SK-N-SH treated with all-trans-retinoic acid at 6 μM for 48 hours (cell line): ENCODE measurements around the gene NR5A2.

ENCODE experiments used
- ATAC-seq: fragments of 200-7000 bp; cut with Tn5 transposase; 3 replicates; pipeline ENCODE4 v1.9.1; 2020; ENCODE audit warnings: mild to moderate bottlenecking, moderate library complexity
- ARNTL ChIP-seq: fragments of 450-650 bp; formaldehyde crosslinking; IDR thresholded peaks from 2 replicates; pipeline ENCODE4 v1.5.0; 2020; ENCODE audit warnings: low read depth, mild to moderate bottlenecking, moderate library complexity, borderline replicate concordance
- CSDC2 ChIP-seq: fragments of 250-450 bp; sonication (Bioruptor Pico); IDR thresholded peaks from 2 replicates; pipeline ENCODE4 v1.5.0; 2020; ENCODE audit warnings: mild to moderate bottlenecking, moderate library complexity
- GLIS3 ChIP-seq: fragments of 250-450 bp; sonication (Bioruptor Pico); IDR thresholded peaks from 2 replicates; pipeline ENCODE4 v1.5.0; 2020; ENCODE audit warnings: mild to moderate bottlenecking, moderate library complexity
- ISL1 ChIP-seq: fragments of 250-450 bp; sonication (Bioruptor Pico); IDR thresholded peaks from 2 replicates; pipeline ENCODE4 v2.1.2; 2022; ENCODE audit warnings: mild to moderate bottlenecking, moderate library complexity
- OSR1 ChIP-seq: fragments of 250-450 bp; sonication (Bioruptor Pico); IDR thresholded peaks from 2 replicates; pipeline ENCODE4 v1.8.0; 2022; ENCODE audit warnings: moderate library complexity, mild to moderate bottlenecking, inconsistent platforms
- PPARA ChIP-seq: fragments of 250-450 bp; sonication (Bioruptor Pico); IDR thresholded peaks from 2 replicates; pipeline ENCODE4 v1.5.0; 2020; ENCODE audit warnings: mild to moderate bottlenecking, borderline replicate concordance
- RARB ChIP-seq: fragments of 250-450 bp; sonication (Bioruptor Pico); IDR thresholded peaks from 2 replicates; pipeline ENCODE4 v1.8.0; 2021; ENCODE audit warnings: mild to moderate bottlenecking, moderate library complexity
- SNAI2 ChIP-seq: fragments of 250-450 bp; sonication (Bioruptor Pico); IDR thresholded peaks from 2 replicates; pipeline ENCODE4 v1.5.0; 2020; ENCODE audit warnings: mild to moderate bottlenecking, moderate library complexity
- TCF4 ChIP-seq: fragments of 250-450 bp; sonication (Bioruptor Pico); IDR thresholded peaks from 2 replicates; pipeline ENCODE4 v1.8.0; 2021; ENCODE audit warnings: mild to moderate bottlenecking, moderate library complexity, borderline replicate concordance
- TOX ChIP-seq: fragments of 250-450 bp; sonication (Bioruptor Pico); IDR thresholded peaks from 2 replicates; pipeline ENCODE4 v1.8.0; 2021; ENCODE audit warnings: mild to moderate bottlenecking, moderate library complexity, borderline replicate concordance
- ZC3H10 ChIP-seq: fragments of 250-450 bp; sonication (Bioruptor Pico); IDR thresholded peaks from 2 replicates; pipeline ENCODE4 v1.5.1; 2021; ENCODE audit warnings: mild to moderate bottlenecking, moderate library complexity
- ZFP3 ChIP-seq: fragments of 250-450 bp; sonication (Bioruptor Pico); IDR thresholded peaks from 2 replicates; pipeline ENCODE4 v1.5.0; 2020; ENCODE audit warnings: mild to moderate bottlenecking, moderate library complexity
- ZFP30 ChIP-seq: fragments of 450-650 bp; formaldehyde crosslinking; IDR thresholded peaks from 2 replicates; pipeline ENCODE4 v1.5.0; 2022; ENCODE audit warnings: mild to moderate bottlenecking, moderate library complexity
- ZNF565 ChIP-seq: fragments of 450-650 bp; formaldehyde crosslinking; conservative IDR thresholded peaks from 2 replicates; pipeline ENCODE4 v1.5.0; 2020; ENCODE audit warnings: low read depth, mild to moderate bottlenecking, moderate library complexity
- ZNF70 ChIP-seq: fragments of 450-650 bp; formaldehyde crosslinking; IDR thresholded peaks from 2 replicates; pipeline ENCODE4 v1.5.0; 2020; ENCODE audit warnings: mild to moderate bottlenecking, moderate library complexity
- ZNF8 ChIP-seq: fragments of 450-650 bp; formaldehyde crosslinking; IDR thresholded peaks from 2 replicates; pipeline ENCODE4 v1.5.0; 2020; ENCODE audit warnings: mild to moderate bottlenecking, moderate library complexity
- TF ChIP-seq, protein P1 (sequence below): fragments of 250-450 bp; sonication (Bioruptor Pico); IDR thresholded peaks from 2 replicates; pipeline ENCODE4 v1.5.1; 2020; ENCODE audit warnings: low read depth, mild to moderate bottlenecking, moderate library complexity
- TF ChIP-seq, protein P2 (sequence below): fragments of 250-450 bp; sonication (Bioruptor Pico); IDR thresholded peaks from 2 replicates; pipeline ENCODE4 v1.5.0; 2020; ENCODE audit warnings: mild to moderate bottlenecking, moderate library complexity
- TF ChIP-seq, protein P3 (sequence below): fragments of 250-450 bp; sonication (Bioruptor Pico); IDR thresholded peaks from 2 replicates; pipeline ENCODE4 v1.8.0; 2020; ENCODE audit warnings: mild to moderate bottlenecking, moderate library complexity, borderline replicate concordance

Gene NR5A2

DNA sequence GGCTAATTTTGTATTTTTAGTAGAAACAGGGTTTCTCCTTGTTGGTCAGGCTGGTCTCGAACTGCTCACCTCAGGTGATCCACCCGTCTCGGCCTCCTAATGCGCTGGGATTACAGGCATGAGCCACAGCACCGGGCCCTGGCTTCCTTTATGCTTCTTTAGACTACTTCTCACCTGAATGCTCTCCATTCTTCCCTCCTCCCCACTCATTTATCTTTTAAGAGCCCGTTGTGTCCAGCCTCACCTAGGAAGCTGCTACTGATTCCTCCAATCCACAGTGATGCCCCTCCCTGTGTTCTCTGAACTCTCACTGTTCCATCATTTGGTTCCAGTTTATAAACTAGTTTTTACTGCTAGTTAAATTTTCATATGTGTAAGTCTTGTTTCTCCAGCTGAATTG lies 44.9 kb upstream of the NR5A2 start:
- no peak for ATAC-seq
- TF ChIP-seq, protein P1, sequence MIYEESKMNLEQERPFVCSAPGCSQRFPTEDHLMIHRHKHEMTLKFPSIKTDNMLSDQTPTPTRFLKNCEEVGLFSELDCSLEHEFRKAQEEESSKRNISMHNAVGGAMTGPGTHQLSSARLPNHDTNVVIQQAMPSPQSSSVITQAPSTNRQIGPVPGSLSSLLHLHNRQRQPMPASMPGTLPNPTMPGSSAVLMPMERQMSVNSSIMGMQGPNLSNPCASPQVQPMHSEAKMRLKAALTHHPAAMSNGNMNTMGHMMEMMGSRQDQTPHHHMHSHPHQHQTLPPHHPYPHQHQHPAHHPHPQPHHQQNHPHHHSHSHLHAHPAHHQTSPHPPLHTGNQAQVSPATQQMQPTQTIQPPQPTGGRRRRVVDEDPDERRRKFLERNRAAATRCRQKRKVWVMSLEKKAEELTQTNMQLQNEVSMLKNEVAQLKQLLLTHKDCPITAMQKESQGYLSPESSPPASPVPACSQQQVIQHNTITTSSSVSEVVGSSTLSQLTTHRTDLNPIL (CRISPR knock-in tag), result no peak
- TF ChIP-seq ZFP30 (CRISPR knock-in tag) (no peak), PPARA (CRISPR knock-in tag) (no peak), RARB (CRISPR knock-in tag) (no peak)

DNA sequence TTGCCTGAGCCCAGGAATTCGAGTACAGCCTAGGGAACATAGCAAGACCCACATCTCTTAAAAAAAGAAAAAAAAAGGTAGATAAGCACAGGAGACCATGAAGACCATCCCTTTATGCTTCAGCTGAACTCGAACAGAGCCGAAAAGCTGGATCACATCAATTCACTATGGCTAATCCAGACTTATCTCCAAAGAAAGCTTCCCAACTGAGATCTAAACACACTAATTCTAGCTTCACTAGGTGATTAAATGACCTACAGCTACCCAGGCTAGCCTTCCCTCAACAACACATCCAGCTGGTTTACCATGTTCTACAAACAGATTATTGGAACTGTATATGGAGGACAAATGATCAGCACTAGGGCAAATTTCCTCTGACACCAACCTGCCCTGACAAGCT lies 44.0 kb upstream of the NR5A2 start:
- TF ChIP-seq OSR1 (CRISPR knock-in tag) (no peak), GLIS3 (CRISPR knock-in tag) (no peak), ARNTL (CRISPR knock-in tag) (no peak)
- TF ChIP-seq, protein P2, sequence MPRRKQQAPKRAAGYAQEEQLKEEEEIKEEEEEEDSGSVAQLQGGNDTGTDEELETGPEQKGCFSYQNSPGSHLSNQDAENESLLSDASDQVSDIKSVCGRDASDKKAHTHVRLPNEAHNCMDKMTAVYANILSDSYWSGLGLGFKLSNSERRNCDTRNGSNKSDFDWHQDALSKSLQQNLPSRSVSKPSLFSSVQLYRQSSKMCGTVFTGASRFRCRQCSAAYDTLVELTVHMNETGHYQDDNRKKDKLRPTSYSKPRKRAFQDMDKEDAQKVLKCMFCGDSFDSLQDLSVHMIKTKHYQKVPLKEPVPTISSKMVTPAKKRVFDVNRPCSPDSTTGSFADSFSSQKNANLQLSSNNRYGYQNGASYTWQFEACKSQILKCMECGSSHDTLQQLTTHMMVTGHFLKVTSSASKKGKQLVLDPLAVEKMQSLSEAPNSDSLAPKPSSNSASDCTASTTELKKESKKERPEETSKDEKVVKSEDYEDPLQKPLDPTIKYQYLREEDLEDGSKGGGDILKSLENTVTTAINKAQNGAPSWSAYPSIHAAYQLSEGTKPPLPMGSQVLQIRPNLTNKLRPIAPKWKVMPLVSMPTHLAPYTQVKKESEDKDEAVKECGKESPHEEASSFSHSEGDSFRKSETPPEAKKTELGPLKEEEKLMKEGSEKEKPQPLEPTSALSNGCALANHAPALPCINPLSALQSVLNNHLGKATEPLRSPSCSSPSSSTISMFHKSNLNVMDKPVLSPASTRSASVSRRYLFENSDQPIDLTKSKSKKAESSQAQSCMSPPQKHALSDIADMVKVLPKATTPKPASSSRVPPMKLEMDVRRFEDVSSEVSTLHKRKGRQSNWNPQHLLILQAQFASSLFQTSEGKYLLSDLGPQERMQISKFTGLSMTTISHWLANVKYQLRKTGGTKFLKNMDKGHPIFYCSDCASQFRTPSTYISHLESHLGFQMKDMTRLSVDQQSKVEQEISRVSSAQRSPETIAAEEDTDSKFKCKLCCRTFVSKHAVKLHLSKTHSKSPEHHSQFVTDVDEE (CRISPR knock-in tag), result no peak
- no peak for ATAC-seq

DNA sequence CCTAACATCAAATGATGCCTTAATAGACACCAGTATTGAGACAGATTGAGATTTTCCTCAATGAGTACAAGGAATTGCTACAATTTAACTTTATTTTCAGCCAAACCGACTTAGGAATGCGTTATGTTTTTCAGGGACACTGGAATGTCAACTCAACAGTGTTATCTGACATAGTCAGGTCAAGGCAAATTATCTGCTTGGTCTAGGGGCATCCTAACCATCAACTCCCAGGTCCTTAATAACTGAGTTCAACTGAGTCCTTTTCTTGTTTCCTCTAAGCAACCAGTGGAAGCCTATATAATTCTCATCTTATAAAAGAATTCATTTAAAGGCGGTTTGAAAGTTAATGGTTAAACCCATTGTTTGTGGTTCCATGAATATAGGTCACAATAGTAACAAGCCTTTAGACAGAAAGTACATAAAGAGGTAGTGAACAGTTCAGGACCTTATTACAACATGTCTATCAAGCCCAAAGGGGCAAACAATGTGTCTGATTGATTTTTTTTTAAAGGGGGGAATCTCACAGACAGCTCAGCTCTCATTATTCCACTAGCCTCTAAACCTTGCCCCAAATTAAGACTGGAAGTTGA lies 32.3 kb upstream of the NR5A2 start:
- no peak for ATAC-seq
- TF ChIP-seq ZFP3 (no peak), RARB (CRISPR knock-in tag) (no peak), ARNTL (CRISPR knock-in tag) (no peak), TCF4 (no peak), CSDC2 (CRISPR knock-in tag) (no peak), TOX (CRISPR knock-in tag) (no peak), ISL1 (no peak), PPARA (CRISPR knock-in tag) (no peak), ZC3H10 (CRISPR knock-in tag) (no peak), ZFP30 (CRISPR knock-in tag) (no peak), ZNF8 (CRISPR knock-in tag) (no peak)
- TF ChIP-seq, protein P3, sequence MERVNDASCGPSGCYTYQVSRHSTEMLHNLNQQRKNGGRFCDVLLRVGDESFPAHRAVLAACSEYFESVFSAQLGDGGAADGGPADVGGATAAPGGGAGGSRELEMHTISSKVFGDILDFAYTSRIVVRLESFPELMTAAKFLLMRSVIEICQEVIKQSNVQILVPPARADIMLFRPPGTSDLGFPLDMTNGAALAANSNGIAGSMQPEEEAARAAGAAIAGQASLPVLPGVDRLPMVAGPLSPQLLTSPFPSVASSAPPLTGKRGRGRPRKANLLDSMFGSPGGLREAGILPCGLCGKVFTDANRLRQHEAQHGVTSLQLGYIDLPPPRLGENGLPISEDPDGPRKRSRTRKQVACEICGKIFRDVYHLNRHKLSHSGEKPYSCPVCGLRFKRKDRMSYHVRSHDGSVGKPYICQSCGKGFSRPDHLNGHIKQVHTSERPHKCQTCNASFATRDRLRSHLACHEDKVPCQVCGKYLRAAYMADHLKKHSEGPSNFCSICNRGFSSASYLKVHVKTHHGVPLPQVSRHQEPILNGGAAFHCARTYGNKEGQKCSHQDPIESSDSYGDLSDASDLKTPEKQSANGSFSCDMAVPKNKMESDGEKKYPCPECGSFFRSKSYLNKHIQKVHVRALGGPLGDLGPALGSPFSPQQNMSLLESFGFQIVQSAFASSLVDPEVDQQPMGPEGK, result no peak
- TF ChIP-seq, protein P2 (CRISPR knock-in tag), result no peak

DNA sequence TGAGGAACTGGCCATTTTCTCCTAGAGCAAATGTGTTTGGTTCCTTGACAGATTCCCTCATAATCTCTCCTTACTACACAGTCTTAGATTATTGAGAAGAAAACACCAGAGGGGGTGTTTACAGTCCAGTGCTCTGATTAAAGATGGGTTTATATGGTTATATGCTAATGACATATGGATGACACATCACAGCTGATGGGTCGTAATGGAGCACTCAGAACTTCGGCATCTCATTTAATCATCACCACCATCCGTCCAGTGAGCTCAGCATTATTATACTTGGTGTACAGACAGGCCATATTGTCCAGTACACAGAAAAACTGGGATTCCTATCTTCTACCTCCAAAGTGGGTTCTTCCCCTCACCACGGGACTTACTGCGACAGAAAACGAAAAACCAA lies 22.3 kb upstream of the NR5A2 start:
- ATAC-seq, result no peak

DNA sequence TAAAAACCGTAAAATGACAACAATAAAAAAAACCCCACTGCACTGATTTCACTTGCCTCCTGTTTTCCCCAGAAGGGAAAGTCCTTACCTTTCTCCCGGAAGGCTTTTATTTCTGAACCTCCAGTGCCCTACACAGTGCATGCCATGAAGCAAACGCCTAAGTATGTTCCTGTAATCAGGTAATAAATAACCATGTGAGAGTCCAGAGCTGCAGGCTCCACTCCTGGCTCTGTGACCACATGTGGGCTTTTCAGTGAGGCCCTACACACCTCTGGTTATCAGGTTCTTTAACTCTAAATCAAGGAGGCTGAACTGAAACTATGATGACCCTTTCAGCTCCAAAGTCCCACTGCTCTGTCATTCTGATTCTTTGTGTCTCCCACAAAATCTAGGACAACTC lies 20.8 kb upstream of the NR5A2 start:
- ATAC-seq, result no peak
- TF ChIP-seq, protein P2 (CRISPR knock-in tag), result no peak
- no peak for TF ChIP-seq SNAI2 (CRISPR knock-in tag)

More for the DNA sequence above, 22.3 kb upstream of the NR5A2 start:
- TF ChIP-seq ZFP3, result no peak
- TF ChIP-seq ZFP30 (CRISPR knock-in tag), result no peak
- TF ChIP-seq ZC3H10 (CRISPR knock-in tag), result no peak
- no peak for TF ChIP-seq CSDC2 (CRISPR knock-in tag)
- no peak for TF ChIP-seq ZNF565 (CRISPR knock-in tag)
- no peak for TF ChIP-seq ZNF70
